NOMO-1 treated with dmso at 0.1 percent for 144 hours (cell line): ENCODE data around the gene GRIK1.

Experiments used
- DNase-seq: peaks from one replicate; lab custom pipeline; 2025; ENCODE audit not compliant: unreplicated experiment; lab: John Stamatoyannopoulos, UW

GRIK1 gene

DNA sequence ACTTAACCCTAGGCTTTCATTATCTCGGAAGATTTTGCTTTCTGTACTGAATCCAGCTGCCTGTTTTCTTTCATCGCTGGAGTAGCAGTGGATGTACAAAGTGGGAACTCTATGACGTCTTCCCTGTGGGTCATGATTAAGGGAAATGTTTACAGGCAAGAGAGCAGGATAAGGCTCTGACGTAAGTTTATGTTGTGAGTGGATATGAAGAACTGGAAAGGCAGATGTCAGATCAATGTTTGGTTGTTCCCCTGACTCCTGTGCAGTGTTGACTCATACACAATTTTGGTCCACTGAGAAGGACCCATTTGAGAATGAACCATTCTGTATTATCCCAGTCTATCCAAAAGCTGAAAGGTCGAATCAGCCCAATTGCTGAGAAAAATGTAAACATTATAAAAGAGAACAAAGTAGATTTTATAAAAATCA lies 292.4 kb downstream of the GRIK1 start:
- DNase-seq: no peak

DNA sequence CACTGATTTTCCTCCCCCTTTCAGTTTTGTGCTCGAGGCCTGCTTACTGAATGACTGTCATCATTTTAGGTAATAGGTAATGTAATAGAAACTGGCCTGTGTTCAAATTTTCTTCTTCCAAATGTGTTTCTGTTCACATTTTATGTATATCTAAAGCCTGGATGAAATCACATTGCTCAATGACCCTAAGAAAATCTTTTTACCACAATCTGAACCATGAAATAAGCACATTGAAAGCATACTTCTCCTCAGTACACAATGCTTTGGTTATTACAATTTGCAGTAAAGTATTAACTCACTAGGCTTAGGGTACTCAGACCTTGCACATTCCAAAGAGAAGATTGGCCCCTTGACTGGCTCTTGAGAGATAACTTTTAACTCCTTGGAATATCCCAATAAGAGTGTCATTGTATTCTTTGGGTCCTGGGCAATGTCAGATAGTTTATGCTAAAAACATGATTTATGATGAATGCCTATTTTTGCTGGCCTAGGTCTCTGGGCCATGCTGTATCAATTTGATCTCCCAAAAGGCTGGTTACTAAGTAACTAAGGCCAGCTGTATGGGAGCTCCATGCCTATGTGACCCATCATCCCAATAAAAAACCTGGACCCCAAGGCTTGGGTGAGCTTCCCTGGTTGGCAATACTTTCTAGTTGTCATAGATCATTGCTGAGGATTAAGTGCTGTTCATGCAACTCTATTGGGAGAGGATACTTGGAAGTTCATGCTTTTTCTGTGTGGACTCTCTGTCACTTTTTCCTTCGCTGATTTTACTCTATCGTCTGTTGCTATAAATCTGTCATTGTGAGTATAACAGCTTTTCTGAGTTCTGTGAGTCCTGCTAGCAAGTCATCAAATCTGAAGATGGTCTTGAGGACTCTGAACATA lies 293.9 kb downstream of the GRIK1 start:
- no peak for DNase-seq

DNA sequence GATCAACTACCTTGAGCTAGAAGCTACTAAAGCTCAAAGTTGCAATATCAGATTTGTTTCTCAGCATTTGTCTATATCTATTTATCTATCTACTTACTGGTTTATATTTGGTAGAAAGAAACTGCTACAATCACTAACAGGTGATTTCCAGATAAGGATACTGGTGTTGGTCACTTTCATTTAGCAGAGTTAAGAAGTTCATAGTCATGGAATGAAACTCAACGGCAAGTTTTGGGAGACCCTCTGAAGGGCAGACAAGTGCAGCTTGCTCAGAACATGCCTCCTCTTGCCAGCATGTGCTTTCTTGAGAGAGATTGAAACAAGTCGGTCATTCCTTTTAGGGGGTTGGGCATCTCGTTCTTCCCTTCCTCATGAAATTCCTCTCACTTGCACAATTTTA lies 296.5 kb downstream of the GRIK1 start:
- no peak for DNase-seq

DNA sequence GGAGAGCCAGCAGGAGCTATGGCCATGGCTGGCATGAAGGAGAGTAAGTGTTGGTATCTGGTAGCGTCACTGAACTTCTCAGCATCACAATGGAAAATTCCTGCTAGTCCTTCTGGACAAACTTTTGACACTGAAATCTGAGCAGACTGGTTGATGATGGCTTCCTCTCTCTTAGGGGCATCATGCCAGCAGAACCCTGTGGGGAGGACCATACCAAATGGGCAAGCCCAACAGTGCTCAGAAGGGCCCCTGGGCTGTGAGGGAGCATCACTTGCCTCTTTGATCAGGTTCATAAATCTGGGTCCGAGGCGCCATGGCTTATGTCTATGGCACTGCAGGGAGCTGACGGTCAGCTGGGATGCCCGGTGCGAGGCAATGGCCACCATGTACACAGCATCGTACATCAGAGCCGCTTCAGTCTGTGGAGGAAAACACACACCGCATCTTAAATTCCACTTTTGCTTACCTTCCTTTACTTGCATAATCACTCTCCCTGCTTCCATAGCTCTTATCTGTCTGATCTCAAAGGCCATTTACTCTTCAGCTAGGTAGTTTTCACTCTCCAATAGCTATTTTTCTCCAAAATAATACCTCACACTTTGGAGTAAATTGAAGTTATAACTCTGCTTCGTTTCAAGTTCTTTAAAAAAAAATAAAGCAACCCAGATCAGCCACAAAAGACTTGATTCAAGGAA lies 297.1 kb downstream of the GRIK1 start:
- no peak for DNase-seq

DNA sequence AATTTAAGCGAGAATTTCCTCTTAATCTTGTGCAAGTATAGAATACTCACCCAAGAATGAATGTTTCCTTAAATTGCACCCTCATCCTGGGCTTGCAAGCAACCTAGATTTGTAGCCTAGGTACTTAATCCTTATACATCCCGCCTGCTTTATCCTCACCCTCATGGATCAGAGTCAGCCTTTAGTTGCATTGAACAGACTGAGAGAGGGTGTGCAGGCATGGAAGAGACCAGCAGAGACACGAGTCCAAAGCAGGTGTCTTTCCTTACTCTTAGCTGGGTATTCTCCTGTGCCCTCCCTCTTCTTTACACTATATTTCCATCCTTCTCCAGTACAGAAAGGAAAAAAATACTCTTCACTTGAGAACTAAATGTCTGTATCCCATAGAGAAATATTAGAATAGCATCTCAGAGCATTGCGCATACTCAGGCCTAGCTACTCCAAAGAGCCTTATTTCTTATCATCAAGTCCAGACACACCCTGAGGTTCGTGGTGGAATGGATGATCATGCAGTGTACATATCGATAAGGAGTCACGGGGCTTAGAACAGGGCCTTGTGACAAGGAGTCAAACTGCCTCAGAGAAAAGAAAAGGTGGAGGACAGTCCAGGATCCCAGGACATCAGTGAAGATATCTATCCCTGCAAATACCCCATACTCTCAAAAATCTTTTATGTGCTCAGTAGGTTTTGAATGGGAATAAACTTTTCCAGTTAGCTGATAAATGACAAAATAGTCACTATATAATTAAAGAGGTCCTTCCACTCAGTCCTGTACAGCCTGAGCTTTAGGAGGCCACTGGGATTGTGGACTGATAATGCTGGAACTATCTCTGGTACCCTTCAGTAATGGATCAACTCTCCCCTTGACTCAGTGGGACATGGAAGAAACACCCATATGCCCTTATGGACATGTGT lies 297.9 kb downstream of the GRIK1 start:
- no peak for DNase-seq

- no peak for DNase-seq
These were observed 298.7 kb downstream of the GRIK1 start for GRCh38 chr21:29641001-29641634.

DNA sequence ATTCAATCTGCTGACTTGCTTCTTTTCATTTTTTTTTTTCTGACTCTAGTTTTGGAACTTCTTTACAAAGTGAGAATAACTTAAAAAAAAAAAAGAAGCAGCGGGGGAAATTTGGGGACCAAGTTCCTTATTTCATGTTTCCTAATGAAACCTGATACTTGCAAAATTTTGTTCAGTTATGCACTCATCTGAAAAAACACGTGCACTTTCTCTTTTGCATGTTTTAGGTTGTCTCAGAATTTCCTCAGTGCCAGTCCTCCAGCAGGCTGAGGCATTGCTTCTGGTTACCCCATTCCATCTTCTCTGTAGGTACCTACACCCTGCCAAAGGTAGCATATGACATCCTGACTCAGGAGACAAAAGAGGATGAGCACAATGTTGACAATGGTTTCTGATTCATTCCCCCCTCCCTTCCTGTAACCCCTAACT lies 299.7 kb downstream of the GRIK1 start:
- peak; percentile 45 for DNase-seq

GRCh38 chr21:29639366-29640079 lies 300.3 kb downstream of the GRIK1 start:
- no peak for DNase-seq

DNA sequence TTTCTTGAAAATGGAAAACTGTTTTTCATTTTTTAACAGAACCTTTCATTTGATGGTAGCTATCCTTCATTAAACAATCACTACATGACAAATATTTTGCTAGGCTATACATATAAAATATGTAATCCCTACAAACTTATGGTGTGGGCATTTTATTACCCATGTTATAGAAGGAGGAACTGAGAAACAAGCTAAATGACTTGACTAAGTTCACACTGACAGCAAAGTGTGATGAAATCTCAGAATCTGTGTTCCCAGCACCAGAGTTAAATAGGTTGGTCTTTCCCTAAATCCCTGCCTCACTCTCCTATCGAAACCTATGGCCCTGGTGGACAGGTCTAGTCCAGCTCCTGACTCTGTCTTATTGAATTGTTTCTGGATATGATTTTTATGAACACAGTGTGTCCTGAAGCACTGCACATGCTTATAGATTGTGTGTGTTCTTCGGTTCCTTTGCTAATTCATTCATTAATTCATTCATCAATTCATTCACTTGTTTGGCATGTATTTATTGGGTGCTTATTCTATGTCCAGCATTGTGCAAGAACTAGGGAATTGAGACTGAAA lies 301.0 kb downstream of the GRIK1 start:
- DNase-seq: no peak

- DNase-seq: no peak
These were observed 301.7 kb downstream of the GRIK1 start for GRCh38 chr21:29638138-29638537.

- DNase-seq: no peak
These were observed 302.2 kb downstream of the GRIK1 start for GRCh38 chr21:29637553-29637952.

GRCh38 chr21:29637134-29637533 lies 302.7 kb downstream of the GRIK1 start:
- DNase-seq: no peak

- DNase-seq: no peak
These were observed 305.4 kb downstream of the GRIK1 start for GRCh38 chr21:29634418-29634817.

DNA sequence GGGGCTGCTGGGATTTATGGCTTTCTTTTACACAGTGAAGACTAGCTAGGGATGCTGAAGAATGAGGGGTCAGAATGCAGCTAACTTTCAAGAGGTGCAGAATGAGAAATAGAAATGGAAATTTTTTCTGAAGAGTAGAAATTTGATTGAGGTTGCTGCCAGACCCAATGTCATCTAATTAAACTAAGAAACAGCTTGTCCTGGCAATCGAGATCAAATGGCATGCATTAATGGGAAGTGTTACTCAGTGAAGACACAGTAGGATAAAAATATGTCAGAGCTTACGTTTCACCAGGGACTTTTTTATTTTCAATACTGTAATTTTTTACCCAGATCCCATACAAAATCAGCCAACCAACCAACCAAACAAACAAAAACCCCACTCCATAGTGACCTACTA lies 306.0 kb downstream of the GRIK1 start:
- DNase-seq: no peak

GRCh38 chr21:29630441-29630840 lies 309.4 kb downstream of the GRIK1 start:
- DNase-seq: no peak

DNA sequence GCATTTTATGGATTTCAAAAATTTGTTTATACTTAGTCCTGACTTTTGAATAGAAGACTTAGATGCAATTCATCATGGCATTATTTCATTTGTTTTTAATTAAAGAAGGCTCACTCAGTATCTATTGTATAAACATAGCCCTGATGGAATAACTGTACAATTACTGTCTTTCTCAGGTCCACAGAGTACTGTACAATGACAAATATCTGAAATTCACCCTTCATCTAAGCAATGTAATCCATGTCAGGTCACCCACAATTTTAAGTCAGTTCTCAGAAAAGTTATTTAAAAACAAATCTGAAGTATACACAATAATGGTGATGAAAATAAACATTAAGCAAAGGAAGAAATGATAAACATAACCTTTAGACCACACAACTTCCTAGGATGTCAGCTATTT lies 311.9 kb downstream of the GRIK1 start:
- no peak for DNase-seq

- no peak for DNase-seq
These were observed 312.9 kb downstream of the GRIK1 start for GRCh38 chr21:29626801-29627470.

- DNase-seq: no peak
These were observed 313.8 kb downstream of the GRIK1 start for GRCh38 chr21:29625990-29626389.

GRCh38 chr21:29624776-29625175 lies 315.0 kb downstream of the GRIK1 start:
- no peak for DNase-seq
